ENCODE data around the gene CORIN. TPM values are rescaled to one million over a fixed set of nuclear protein-coding genes. Genes with fewer than 3 reads are reported as not detected.

CORIN gene
- polyA plus RNA-seq, 3 donors: 0.11 to 0.41 (median 0.24) TPM

- no peak overlapping the region for H3K27ac ChIP-seq (ENCODE audit: low read depth, low read length)
Measured at GRCh38 chr4:47640911-47641310, 197.0 kb downstream of the CORIN start.

GRCh38 chr4:47639531-47639930 is 198.3 kb downstream of the CORIN start:
- H3K27ac ChIP-seq (ENCODE audit: low read depth, low read length): no peak overlapping the region
- 47 to 83% (median 54%) methylated on average over 3 of the region's 3 CpGs for WGBS, 3 donors

- 86 to 90% (median 88%) methylated on average over 4 of the region's 4 CpGs for WGBS, 3 donors
- no peak overlapping the region for H3K27ac ChIP-seq (ENCODE audit: low read depth, low read length)
Measured at GRCh38 chr4:47631161-47631560, 206.7 kb downstream of the CORIN start.

- H3K27ac ChIP-seq (ENCODE audit: low read depth, low read length): no peak overlapping the region
Measured at GRCh38 chr4:47624031-47624441, 213.8 kb downstream of the CORIN start.

GRCh38 chr4:47621181-47621580 is 216.7 kb downstream of the CORIN start:
- 44 to 94% (median 94%) methylated on average over 1 of the region's 1 CpG for WGBS, 3 donors
- H3K27ac ChIP-seq (ENCODE audit: low read depth, low read length): no peak overlapping the region

DNA sequence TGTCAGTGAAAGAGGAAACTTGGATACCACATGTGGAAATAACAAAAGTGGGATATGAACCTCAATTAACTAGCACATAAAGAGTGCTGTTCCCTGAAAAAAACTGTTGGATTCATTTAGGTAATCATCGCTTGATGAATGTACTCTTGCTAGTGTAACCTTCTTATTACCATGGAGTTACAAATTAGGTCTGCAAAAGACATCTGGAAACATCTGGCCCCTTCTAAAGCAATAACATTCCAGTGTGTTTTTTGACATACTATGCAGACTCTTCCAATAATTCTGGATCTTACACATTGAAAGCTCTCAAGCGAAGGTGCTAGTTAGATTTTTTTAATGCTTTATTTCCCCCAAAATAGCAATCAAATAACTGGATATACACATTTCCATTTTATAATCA is 218.2 kb downstream of the CORIN start:
- no peak overlapping the region for H3K27ac ChIP-seq (ENCODE audit: low read depth, low read length)
- WGBS, 3 donors: 82 to 92% (median 86%) methylated on average over 2 of the region's 2 CpGs

DNA sequence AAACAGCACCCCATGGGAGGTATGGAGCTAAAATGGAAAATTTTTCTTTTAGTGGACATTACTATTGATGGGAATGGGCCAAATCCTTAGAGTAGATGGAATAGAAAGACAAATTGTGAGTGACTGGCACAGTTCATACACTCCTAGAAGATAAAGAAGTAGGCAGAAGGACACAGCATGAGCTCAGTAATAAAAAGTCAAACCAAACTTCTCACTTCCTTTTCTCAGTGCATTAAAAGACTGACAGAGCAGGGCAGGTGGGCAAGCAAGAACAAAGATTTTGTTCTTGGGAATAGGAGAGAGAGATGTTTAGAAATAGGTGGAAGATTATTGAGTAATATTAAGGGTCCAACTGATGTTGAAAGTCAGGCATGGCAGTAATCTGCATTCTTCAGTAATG is 220.3 kb downstream of the CORIN start:
- H3K27ac ChIP-seq (ENCODE audit: low read depth, low read length): no peak overlapping the region

DNA sequence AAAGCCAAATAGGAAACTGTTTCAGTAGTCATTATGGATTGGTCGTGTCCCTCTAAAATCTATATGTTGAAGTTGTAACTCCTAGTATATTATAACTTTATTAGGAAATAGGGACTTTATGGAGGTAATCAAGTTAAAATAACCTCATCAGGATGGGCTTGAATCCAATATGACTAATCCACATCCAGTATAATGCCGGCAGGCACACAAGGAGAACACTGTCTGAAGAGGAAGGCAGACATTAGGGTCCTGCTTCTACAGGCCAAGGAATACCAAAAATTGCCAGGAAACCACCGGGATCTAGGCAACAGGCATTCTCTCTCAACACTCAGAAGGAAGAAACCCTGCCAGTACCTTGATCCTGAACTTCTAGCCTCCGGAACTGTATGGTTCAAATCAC is 222.5 kb downstream of the CORIN start:
- no peak overlapping the region for H3K27ac ChIP-seq (ENCODE audit: low read depth, low read length)
- 78 to 84% (median 82%) methylated on average over 4 of the region's 4 CpGs for WGBS, 3 donors

DNA sequence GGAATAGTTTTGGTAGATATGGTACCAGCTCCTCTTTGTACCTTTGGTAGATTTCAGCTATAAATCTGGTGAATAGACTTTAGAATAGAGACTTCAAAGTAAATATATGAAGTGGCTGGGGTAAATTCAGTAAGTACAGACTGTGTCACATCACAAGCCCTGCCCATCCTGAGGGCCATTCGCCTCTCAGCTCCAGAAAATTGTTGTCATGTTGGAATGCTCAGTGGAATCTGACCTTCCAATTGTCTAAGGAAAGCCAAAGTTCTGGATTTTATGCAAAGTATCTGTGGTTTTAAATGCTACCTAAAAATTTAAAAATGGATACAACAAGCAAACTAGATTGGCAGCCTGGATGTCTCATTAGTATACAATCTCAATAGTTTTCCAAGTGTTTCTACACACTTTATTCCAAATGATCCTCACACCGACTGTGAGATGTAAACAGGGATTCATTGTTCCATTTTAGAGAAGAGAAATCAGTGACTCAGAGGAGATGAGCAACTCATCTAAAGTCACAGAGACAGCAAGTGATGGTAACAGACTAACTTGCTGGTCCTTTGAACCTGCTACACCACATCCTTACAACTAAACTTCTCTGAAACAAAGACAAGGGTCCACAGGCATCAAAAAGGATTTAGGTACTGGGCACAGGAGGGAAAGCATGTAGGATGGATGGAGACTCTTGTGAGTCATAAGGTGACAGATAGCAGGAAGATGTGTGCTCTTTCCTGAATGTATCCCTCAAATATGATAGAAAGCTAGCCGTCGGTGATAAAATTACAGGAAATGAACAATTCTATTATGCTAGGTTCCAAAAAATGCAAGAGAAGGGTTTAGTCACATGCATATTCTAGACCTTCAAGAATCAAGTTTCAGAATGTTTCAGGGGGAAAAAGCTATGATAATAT is 225.5 kb downstream of the CORIN start:
- WGBS, 3 donors: 66 to 81% (median 71%) methylated on average over 4 of the region's 4 CpGs

DNA sequence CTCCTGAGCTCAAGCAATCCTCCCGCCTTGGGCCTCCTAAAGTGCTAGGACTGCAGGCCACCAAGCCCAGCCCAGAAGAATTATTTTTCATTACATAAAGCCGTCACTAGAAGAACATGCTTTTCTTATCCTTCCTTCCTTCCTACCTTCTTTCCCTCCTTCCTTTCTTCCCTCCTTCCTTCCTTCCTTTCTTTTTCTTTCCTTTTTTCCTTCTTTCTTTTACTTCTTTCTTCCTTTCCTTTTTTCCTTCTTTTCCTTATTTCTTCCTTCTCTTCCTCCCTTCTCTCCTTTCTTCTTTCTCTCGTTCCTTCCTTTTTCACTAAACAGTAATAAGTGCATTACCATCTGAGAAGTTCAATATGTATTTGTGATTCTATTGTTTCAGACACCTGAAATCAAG is 231.4 kb downstream of the CORIN start:
- no peak overlapping the region for H3K27ac ChIP-seq (ENCODE audit: low read depth, low read length)
- 92 to 94% (median 93%) methylated on average over 3 of the region's 3 CpGs for WGBS, 3 donors

More for the DNA sequence above, 225.5 kb downstream of the CORIN start:
- no peak overlapping the region for H3K27ac ChIP-seq (ENCODE audit: low read depth, low read length)

- WGBS, 3 donors: 82 to 89% (median 87%) methylated on average over 3 of the region's 3 CpGs
- H3K27ac ChIP-seq (ENCODE audit: low read depth, low read length): no peak overlapping the region
Measured at GRCh38 chr4:47598896-47599295, 239.0 kb downstream of the CORIN start.

GRCh38 chr4:47598320-47598719 is 239.5 kb downstream of the CORIN start:
- WGBS, 3 donors: 59 to 86% (median 64%) methylated on average over 1 of the region's 1 CpG
- no peak overlapping the region for H3K27ac ChIP-seq (ENCODE audit: low read depth, low read length)

- 80 to 92% (median 90%) methylated on average over 1 of the region's 1 CpG for WGBS, 3 donors
- H3K27ac ChIP-seq (ENCODE audit: low read depth, low read length): no peak overlapping the region
Measured at GRCh38 chr4:47597696-47598095, 240.2 kb downstream of the CORIN start.

DNA sequence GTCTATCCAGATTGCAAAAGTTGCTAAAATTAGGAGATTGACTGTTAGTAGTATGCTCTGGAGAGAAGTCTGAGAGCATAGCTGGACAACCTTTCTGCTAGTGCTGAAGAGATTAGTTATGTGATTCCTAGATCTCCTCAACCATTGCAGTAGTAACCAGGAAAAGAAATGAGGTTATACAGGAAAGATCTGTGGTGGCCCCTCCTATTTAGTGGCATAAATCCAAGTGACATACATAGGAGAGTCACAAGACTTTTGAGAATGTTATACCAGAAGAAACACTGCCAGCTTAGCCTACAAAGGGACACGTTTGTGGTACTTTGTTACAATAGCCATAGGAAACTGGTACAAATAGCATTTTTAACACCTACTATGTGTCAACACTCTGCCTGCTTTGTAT is 247.5 kb downstream of the CORIN start:
- H3K27ac ChIP-seq (ENCODE audit: low read depth, low read length): no peak overlapping the region
- 48 to 96% (median 87%) methylated on average over 1 of the region's 1 CpG for WGBS, 3 donors

- 84 to 92% (median 91%) methylated on average over 3 of the region's 3 CpGs for WGBS, 3 donors
- no peak overlapping the region for H3K27ac ChIP-seq (ENCODE audit: low read depth, low read length)
Measured at GRCh38 chr4:47579235-47579634, 258.6 kb downstream of the CORIN start.

GRCh38 chr4:47577779-47578553 is 259.9 kb downstream of the CORIN start:
- no peak overlapping the region for H3K27ac ChIP-seq (ENCODE audit: low read depth, low read length)
- 50 to 64% (median 62%) methylated on average over 7 of the region's 7 CpGs for WGBS, 3 donors

DNA sequence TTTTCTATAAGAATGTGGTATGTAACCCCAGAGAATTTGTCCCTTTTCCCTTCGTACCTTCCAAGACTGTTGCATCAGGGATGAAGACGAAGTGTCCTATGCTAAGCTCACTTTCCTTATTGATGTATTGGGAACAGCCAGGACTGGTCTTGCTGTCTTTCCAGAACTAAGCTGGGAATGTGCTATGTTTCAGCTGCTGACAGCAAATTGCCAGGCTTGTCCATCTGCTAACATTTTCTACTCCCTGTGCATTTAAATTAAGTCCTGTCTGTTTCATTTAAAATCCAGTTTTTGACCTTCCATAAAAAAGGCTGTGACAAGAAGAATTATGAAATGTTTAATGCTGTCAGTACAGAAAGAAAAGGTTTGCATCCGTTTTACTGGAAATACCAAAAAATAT is 264.9 kb downstream of the CORIN start:
- 88 to 91% (median 90%) methylated on average over 3 of the region's 3 CpGs for WGBS, 3 donors

DNA sequence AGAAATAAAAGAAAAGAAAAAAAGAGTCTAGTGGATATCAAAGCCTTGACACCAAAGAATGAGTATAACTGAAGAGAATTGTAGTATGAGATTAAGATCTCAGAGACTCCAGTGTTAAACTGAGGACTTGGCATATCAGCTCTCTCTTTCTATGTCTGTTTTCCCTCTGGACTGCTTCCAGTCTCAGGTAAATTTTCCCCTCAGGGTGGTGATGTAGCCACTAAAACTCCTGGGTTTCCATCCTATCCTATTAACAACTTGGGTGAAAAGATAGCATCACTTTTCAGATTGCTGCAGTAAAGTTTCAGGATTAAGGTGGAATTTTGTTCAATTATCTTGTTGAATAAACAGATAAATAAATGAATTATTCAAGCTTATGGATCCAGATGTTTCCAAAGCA is 267.1 kb downstream of the CORIN start:
- no peak overlapping the region for H3K27ac ChIP-seq (ENCODE audit: low read depth, low read length)

More for the DNA sequence above, 264.9 kb downstream of the CORIN start:
- no peak overlapping the region for H3K27ac ChIP-seq (ENCODE audit: low read depth, low read length)

DNA sequence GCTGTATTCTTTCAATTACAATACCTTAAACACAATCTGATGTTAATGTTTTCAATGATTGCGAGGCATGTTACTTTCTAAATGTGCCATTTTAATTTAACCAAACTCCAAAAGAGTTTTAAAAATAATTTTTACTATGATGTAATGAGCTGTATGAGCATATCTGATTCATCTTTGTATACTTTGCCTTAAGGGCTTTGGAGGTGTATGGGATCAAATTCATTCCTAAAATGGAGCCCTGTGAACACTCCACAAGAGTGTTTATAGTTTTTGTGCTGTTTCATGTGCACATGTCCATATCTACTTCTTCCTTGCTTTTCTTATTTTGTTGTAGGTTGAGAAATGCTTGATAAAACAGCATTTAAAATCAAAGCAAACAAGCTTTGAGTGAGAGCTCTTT is 270.4 kb downstream of the CORIN start:
- H3K27ac ChIP-seq (ENCODE audit: low read depth, low read length): no peak overlapping the region
- WGBS, 3 donors: 98 to 99% (median 98%) methylated on average over 1 of the region's 1 CpG

DNA sequence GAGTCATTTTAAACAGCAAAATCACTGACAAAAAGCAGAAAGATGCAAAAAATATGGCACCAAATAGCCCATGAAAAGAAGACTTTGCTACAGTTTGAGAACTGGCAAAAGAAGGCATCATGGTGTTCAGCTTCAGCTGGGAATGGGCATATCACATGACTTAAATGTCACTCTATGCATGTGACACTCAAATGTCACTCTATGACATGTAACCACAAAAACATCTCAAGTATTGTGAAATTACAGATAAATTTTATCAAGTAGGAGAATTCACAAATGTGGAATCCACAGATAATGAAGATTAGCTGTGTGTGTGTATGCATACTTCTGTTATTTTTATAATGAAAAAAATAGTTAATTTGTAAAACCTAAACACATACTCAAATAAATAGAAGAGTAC is 270.9 kb downstream of the CORIN start:
- H3K27ac ChIP-seq (ENCODE audit: low read depth, low read length): no peak overlapping the region

Data from adipose tissue (tissue), 3 donors.